HG03558 (cell line): ENCODE results near the gene MMP14.
"Not testable (repeated sequence)": the region's sequence is repeated elsewhere in the genome, so short reads cannot be mapped to it uniquely, and the experiment has no call there.

Source experiments
- ATAC-seq: cut with Tn5 transposase; IDR thresholded peaks from one replicate; pipeline ENCODE4 v1.9.1; 2021; ENCODE audit warnings: moderate number of reproducible peaks; ENCODE audit not compliant: unreplicated experiment; ENCODE audit errors: extremely low read depth

The MMP14 gene

GRCh38 chr14:22854296-22854695 is 17.9 kb downstream of the MMP14 start:
- not testable (repeated sequence) for ATAC-seq

GRCh38 chr14:22854963-22855724 is 18.8 kb downstream of the MMP14 start:
- no peak for ATAC-seq

- no peak for ATAC-seq
Measured at GRCh38 chr14:22856428-22856827, 20.0 kb downstream of the MMP14 start.

- ATAC-seq = not testable (repeated sequence)
Measured at GRCh38 chr14:22860377-22860776, 24.0 kb downstream of the MMP14 start.

- ATAC-seq = no peak
Measured at GRCh38 chr14:22861651-22862050, 25.3 kb downstream of the MMP14 start.

GRCh38 chr14:22864979-22865378 is 28.6 kb downstream of the MMP14 start:
- no peak for ATAC-seq

- ATAC-seq = no peak
Measured at GRCh38 chr14:22865424-22866405, 29.3 kb downstream of the MMP14 start.

- ATAC-seq = no peak
Measured at GRCh38 chr14:22866874-22867273, 30.5 kb downstream of the MMP14 start.

- no peak for ATAC-seq
Measured at GRCh38 chr14:22870811-22871223, 34.4 kb downstream of the MMP14 start.

- peak; percentile 43 for ATAC-seq
Measured at GRCh38 chr14:22871224-22872032, 35.0 kb downstream of the MMP14 start, which contains the start of gene LRP10. Gene LRP10 (plus strand): TSS chr14:22871740. CDS start chr14:22872304, 564 bp downstream.

GRCh38 chr14:22872033-22872832 is 35.8 kb downstream of the MMP14 start:
- no peak for ATAC-seq

GRCh38 chr14:22872833-22873520 is 36.6 kb downstream of the MMP14 start:
- ATAC-seq = no peak

GRCh38 chr14:22875003-22875747 is 38.8 kb downstream of the MMP14 start:
- no peak for ATAC-seq

GRCh38 chr14:22875748-22876319 is 39.4 kb downstream of the MMP14 start:
- no peak for ATAC-seq

GRCh38 chr14:22877000-22877501 is 40.7 kb downstream of the MMP14 start:
- ATAC-seq = no peak

GRCh38 chr14:22878271-22879246 is 42.2 kb downstream of the MMP14 start:
- ATAC-seq = no peak
